ENCODE results near the gene DMBX1.

DNA sequence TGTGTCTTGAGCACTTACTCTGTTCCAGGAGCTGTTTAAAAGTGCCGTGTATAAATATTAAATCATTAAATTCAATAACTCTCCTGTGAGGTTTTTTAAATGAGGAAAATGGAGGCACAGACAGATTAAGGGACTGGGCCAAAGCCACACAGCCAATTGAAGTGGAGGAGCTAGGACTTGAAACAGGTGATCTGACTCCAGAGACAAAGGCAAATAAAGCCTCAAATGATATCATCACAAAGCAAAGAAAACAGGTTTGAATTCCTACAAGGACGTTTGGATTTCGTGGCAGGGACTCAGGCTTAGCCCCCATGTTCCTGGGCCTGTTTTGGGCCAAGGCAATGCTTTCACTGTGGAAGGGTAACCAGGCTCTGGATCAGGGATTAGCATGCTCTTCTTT, 45.2 kb upstream of the DMBX1 start:
- TF ChIP-seq SMARCE1 (IDR thresholded peaks at IDR 0.05; ENCODE audit: borderline replicate concordance), result no peak
- TF ChIP-seq ZNF572 (CRISPR knock-in tag; IDR thresholded peaks at IDR 0.05), result no peak
- TF ChIP-seq ZFP36L1 (CRISPR knock-in tag; IDR thresholded peaks at IDR 0.05), result no peak
- TF ChIP-seq POLR2A (IDR thresholded peaks at IDR 0.05; ENCODE audit: insufficient read depth in 1 of 2, low read depth in 2 of 2, low read length in 2 of 2), result no peak
- TF ChIP-seq, protein P1, sequence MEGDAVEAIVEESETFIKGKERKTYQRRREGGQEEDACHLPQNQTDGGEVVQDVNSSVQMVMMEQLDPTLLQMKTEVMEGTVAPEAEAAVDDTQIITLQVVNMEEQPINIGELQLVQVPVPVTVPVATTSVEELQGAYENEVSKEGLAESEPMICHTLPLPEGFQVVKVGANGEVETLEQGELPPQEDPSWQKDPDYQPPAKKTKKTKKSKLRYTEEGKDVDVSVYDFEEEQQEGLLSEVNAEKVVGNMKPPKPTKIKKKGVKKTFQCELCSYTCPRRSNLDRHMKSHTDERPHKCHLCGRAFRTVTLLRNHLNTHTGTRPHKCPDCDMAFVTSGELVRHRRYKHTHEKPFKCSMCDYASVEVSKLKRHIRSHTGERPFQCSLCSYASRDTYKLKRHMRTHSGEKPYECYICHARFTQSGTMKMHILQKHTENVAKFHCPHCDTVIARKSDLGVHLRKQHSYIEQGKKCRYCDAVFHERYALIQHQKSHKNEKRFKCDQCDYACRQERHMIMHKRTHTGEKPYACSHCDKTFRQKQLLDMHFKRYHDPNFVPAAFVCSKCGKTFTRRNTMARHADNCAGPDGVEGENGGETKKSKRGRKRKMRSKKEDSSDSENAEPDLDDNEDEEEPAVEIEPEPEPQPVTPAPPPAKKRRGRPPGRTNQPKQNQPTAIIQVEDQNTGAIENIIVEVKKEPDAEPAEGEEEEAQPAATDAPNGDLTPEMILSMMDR (CRISPR knock-in tag; IDR thresholded peaks at IDR 0.05), result no peak
- TF ChIP-seq NBN (conservative IDR thresholded peaks at IDR 0.05), result no peak
- TF ChIP-seq, protein P2, sequence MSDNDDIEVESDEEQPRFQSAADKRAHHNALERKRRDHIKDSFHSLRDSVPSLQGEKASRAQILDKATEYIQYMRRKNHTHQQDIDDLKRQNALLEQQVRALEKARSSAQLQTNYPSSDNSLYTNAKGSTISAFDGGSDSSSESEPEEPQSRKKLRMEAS (IDR thresholded peaks at IDR 0.05), result no peak
